A673 (cell line): Measurements from ENCODE around the gene SUFU.

Source experiments
- EZH2 ChIP-seq: fragments of 200-600 bp; sonication (generic); IDR thresholded peaks from 2 replicates; pipeline ENCODE4 v1.6.1; 2017; ENCODE audit warnings: borderline replicate concordance, low read depth, mild to moderate bottlenecking, mixed read lengths, antibody characterized with exemption, low read length; ENCODE audit not compliant: poor library complexity, severe bottlenecking
- TF ChIP-seq, protein P1 (sequence below): fragments of 300-800, 200-600 bp; sonication (generic); conservative IDR thresholded peaks from 2 replicates; pipeline ENCODE4 v1.5.1; 2017; ENCODE audit warnings: low read depth, mild to moderate bottlenecking, antibody characterized with exemption, low read length, moderate library complexity, mixed read lengths

- TF ChIP-seq, protein P1, sequence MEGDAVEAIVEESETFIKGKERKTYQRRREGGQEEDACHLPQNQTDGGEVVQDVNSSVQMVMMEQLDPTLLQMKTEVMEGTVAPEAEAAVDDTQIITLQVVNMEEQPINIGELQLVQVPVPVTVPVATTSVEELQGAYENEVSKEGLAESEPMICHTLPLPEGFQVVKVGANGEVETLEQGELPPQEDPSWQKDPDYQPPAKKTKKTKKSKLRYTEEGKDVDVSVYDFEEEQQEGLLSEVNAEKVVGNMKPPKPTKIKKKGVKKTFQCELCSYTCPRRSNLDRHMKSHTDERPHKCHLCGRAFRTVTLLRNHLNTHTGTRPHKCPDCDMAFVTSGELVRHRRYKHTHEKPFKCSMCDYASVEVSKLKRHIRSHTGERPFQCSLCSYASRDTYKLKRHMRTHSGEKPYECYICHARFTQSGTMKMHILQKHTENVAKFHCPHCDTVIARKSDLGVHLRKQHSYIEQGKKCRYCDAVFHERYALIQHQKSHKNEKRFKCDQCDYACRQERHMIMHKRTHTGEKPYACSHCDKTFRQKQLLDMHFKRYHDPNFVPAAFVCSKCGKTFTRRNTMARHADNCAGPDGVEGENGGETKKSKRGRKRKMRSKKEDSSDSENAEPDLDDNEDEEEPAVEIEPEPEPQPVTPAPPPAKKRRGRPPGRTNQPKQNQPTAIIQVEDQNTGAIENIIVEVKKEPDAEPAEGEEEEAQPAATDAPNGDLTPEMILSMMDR: no peak
- TF ChIP-seq EZH2: no peak
Observed at GRCh38 chr10:102552533-102552932, 48.8 kb downstream of the SUFU start.
